SK-N-SH (cell line): ENCODE measurements around the gene C1orf159. TPM values are rescaled to one million over a fixed set of nuclear protein-coding genes. Genes with fewer than 3 reads are reported as not detected.
"Not testable (repeated sequence)": the region's sequence is repeated elsewhere in the genome, so short reads cannot be mapped to it uniquely, and the experiment has no call there.

Experiments used
- CTCF ChIA-PET: fragments of 300-600, 350-600 bp; formaldehyde crosslinking; extraction: SDS; loops from one replicate; lab custom pipeline; 2021; lab: Yijun Ruan, JAX
- POLR2A ChIA-PET: fragments of 350-600 bp; sonication (Branson Sonifier 250); formaldehyde crosslinking; extraction: SDS; loops from one replicate; lab custom pipeline; 2020; ENCODE audit warnings: antibody characterized with exemption, inconsistent platforms; lab: Yijun Ruan, JAX
- DNase-seq: peaks from one replicate; pipeline ENCODE4 v3.0.0; 2012
- H2AFZ ChIP-seq: fragments of 200-600 bp; sonication (generic); 2 replicates; pipeline ENCODE4 v1.8.1; 2016; ENCODE audit warnings: antibody characterized with exemption, mild to moderate bottlenecking, low read depth
- H3F3A ChIP-seq: fragments of 200-600 bp; sonication (generic); replicated peaks from 2 replicates; pipeline ENCODE3; 2016; ENCODE audit warnings: antibody characterized with exemption, mild to moderate bottlenecking; ENCODE audit not compliant: insufficient read depth
- H3K27ac ChIP-seq, 2 experiments: fragments of 200-500 bp in 1 of 2; fragments of 200-600 bp in 1 of 2; sonication (Bioruptor generic) in 1 of 2; sonication (generic), shearing (Covaris generic) in 1 of 2; 2 replicates each; pipeline versions ENCODE4 v1.5.1 to v1.6.1; 2014 to 2016; ENCODE audit warnings: low read depth in 2 of 2, inconsistent platforms in 1 of 2, low read length in 1 of 2, mild to moderate bottlenecking in 1 of 2, mixed read lengths in 1 of 2
- H3K27me3 ChIP-seq: fragments of 200-600 bp; sonication (generic), shearing (Covaris generic); 2 replicates; pipeline ENCODE4 v1.6.1; 2016; ENCODE audit warnings: mixed run types; ENCODE audit not compliant: insufficient read depth
- H3K36me3 ChIP-seq, 2 experiments: fragments of 200-500 bp in 1 of 2; fragments of 200-600 bp in 1 of 2; sonication (Bioruptor generic) in 1 of 2; sonication (generic) in 1 of 2; replicated peaks in 1 of 2; 2 replicates each; pipeline versions ENCODE3 to v1.5.1; 2014 to 2016; ENCODE audit warnings: low read length in 1 of 2, mild to moderate bottlenecking in 1 of 2; ENCODE audit not compliant: insufficient read depth in 2 of 2, control insufficient read depth in 1 of 2
- H3K4me1 ChIP-seq, 2 experiments: fragments of 200-500 bp in 1 of 2; fragments of 200-600 bp in 1 of 2; sonication (Bioruptor generic) in 1 of 2; sonication (generic), shearing (Covaris generic) in 1 of 2; 2 replicates each; pipeline versions ENCODE4 v1.5.1 to v1.6.1; 2014 to 2016; ENCODE audit warnings: low read depth in 1 of 2, low read length in 1 of 2, mixed run types in 1 of 2; ENCODE audit not compliant: insufficient read depth in 2 of 2, control insufficient read depth in 1 of 2
- H3K4me2 ChIP-seq: fragments of 200-600 bp; sonication (generic), shearing (Covaris generic); 2 replicates; pipeline ENCODE4 v1.6.1; 2017; ENCODE audit warnings: mixed run types
- H3K4me3 ChIP-seq, 2 experiments: fragments of 200-500 bp in 1 of 2; fragments of 200-600 bp in 1 of 2; sonication (Bioruptor generic) in 1 of 2; sonication (generic), shearing (Covaris generic) in 1 of 2; 2 replicates each; pipeline versions ENCODE4 v1.5.1 to v1.8.1; 2014 to 2016; ENCODE audit warnings: low read depth in 2 of 2, inconsistent platforms in 1 of 2, low read length in 1 of 2, mild to moderate bottlenecking in 1 of 2, mixed read lengths in 1 of 2, moderate library complexity in 1 of 2
- H3K79me2 ChIP-seq: fragments of 200-600 bp; sonication (generic); 2 replicates; pipeline ENCODE4 v1.8.1; 2017; ENCODE audit warnings: mild to moderate bottlenecking; ENCODE audit not compliant: insufficient read depth
- H3K9ac ChIP-seq: fragments of 200-600 bp; sonication (generic); 2 replicates; pipeline ENCODE4 v1.6.1; 2017; ENCODE audit warnings: mixed run types
- H3K9me2 ChIP-seq: fragments of 200-600 bp; sonication (generic); 2 replicates; pipeline ENCODE4 v1.6.1; 2017; ENCODE audit warnings: mixed run types
- H3K9me3 ChIP-seq: fragments of 200-600 bp; sonication (generic); 2 replicates; pipeline ENCODE4 v1.6.1; 2017; ENCODE audit warnings: mixed run types, mild to moderate bottlenecking, moderate library complexity
- H4K20me1 ChIP-seq: fragments of 200-600 bp; sonication (generic); 2 replicates; pipeline ENCODE4 v1.6.1; 2017; ENCODE audit warnings: mild to moderate bottlenecking, mixed run types; ENCODE audit not compliant: insufficient read depth
- FOSL2 ChIP-seq: IDR thresholded peaks from 2 replicates; pipeline ENCODE4 v1.4.0; 2012; ENCODE audit warnings: low read depth, mild to moderate bottlenecking, moderate library complexity, borderline replicate concordance
- FOXJ3 ChIP-seq: sonication (generic); formaldehyde crosslinking; IDR thresholded peaks from 2 replicates; pipeline ENCODE4 v1.5.1; 2020; ENCODE audit warnings: mild to moderate bottlenecking, missing genetic modification reagents
- GATA2 ChIP-seq: sonication (generic); formaldehyde crosslinking; IDR thresholded peaks from 2 replicates; pipeline ENCODE4 v1.5.0; 2020; ENCODE audit warnings: mild to moderate bottlenecking, missing genetic modification reagents
- MEF2A ChIP-seq: IDR thresholded peaks from 2 replicates; pipeline ENCODE4 v1.4.0; 2012; ENCODE audit warnings: low read depth, borderline replicate concordance
- MXI1 ChIP-seq: IDR thresholded peaks from 2 replicates; pipeline ENCODE4 v1.6.1; 2012; ENCODE audit warnings: mild to moderate bottlenecking, low read depth, low read length, improper control_type of control experiment
- NFIC ChIP-seq: IDR thresholded peaks from 2 replicates; pipeline ENCODE4 v1.4.0; 2012; ENCODE audit warnings: borderline replicate concordance
- TCF12 ChIP-seq: IDR thresholded peaks from 2 replicates; pipeline ENCODE4 v1.4.0; 2012
- WGBS: methylation state at CpG from one replicate; pipeline ENCODE4 v1.1.6; 2017; ENCODE audit warnings: low lambda C conversion rate; 5-methylcytosine and 5-hydroxymethylcytosine counted together
- polyA plus RNA-seq, 3 experiments: library from polyadenylated mRNA; depleted of rRNA; stranded (reverse); fragments of >200 nt; gene quantifications; 2 replicates each; pipeline ENCODE4 v1.2.3, GENCODE V29; 2012
- TF ChIP-seq, protein P1 (sequence below): IDR thresholded peaks from 2 replicates; pipeline ENCODE4; 2012
- TF ChIP-seq, protein P2 (sequence below): IDR thresholded peaks from 2 replicates; pipeline ENCODE4 v1.6.1; 2012; ENCODE audit warnings: mild to moderate bottlenecking, low read depth, low read length, moderate library complexity

Gene C1orf159
- polyA plus RNA-seq, 1 of the 3 experiments (the other 2 are of a cell fraction), result 10.2 TPM

DNA sequence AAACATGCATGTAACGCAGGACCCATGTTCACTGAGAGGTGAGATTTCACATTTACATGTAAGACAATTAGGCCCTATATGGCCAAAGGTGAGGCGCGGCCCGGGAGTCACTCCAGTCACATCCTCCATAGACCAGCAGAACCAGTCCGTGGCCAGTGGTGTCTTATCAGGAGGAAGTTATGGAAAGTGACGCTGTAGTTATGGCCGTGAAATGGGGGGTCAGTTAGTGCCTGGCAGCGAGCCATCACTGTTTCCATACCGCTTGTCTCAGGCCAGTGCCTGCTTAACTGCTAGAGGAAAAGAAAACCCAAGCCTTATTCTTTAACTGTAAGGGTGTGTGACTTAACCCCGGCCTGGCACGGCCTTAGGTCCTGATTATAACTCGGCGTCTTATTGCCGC is 6.1 kb downstream of the C1orf159 start:
- Histone ChIP-seq H3K4me2 (no peak overlapping the region), H4K20me1 (no peaks in the 10 kb centered on the region), H3K9me2 (no peaks in the 10 kb centered on the region), H3K79me2 (peaks cover 24% of the 10 kb centered on the region), H3K27me3 (no peaks in the 10 kb centered on the region), H3K9me3 (no peaks in the 10 kb centered on the region), H2AFZ (no peak overlapping the region), H3F3A (no peaks in the 10 kb centered on the region), H3K4me3 (no peak overlapping the region), H3K9ac (no peak overlapping the region), H3K27ac (no peak overlapping the region), H3K36me3 (no peaks in the 10 kb centered on the region), H3K4me1 (peaks cover 0 to 3% of the 10 kb centered on the region in 2 experiments; a peak in 1 of 4 replicates)
- WGBS, result 93% methylated on average over 14 of the region's 14 CpGs
- ChIA-PET POLR2A (no interaction called here), CTCF (no interaction called here)
- DNase-seq, result no peak
- TF ChIP-seq MEF2A (no peak), FOXJ3 (CRISPR knock-in tag) (no peak)

DNA sequence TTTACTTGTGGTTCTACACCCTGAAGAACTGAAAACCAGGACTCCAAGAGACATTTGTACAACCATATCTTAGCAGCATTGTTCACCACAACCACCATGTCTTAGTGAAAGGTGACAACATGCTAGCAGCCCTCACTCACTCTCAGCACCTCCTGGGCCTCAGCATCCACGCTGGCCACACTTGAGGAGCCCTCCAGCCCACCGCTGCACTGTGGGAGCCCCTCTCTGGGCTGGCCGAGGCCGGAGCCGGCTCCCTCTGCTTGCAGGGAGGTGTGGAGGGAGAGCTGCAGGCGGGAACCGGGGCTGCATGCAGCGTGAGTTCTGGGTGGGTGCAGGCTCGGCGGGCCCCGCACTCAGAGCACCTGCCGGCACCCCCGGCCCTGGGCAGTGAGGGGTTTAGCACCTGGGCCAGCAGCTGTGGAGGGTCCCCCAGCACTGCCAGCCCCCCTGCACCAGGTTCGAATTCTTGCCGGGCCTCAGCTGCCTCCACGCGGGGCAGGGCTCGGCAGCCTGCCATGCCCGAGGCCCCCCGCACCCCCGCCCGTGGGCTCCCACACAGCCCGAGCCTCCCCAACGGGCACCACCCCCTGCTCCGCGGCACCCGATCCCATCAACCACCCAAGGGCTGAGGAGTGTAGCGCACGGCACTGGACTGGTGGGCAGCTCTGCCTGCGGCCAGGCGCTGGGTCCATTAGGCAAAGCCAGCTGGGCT is 9.2 kb downstream of the C1orf159 start:
- Histone ChIP-seq H3K36me3 (no peaks in the 10 kb centered on the region), H3K27ac (no peak overlapping the region), H3K9me2 (no peaks in the 10 kb centered on the region), H3K27me3 (no peaks in the 10 kb centered on the region), H3K4me3 (no peak overlapping the region), H3K79me2 (peaks cover 24% of the 10 kb centered on the region), H3K4me2 (no peak overlapping the region), H3K4me1 (no peaks in the 10 kb centered on the region), H2AFZ (no peak overlapping the region), H3K9me3 (no peaks in the 10 kb centered on the region), H4K20me1 (no peaks in the 10 kb centered on the region), H3F3A (no peaks in the 10 kb centered on the region), H3K9ac (no peak overlapping the region)
- ChIA-PET CTCF (interaction anchor here (1.2 kb wide), 1 partner anchor 16 kb away, joined by 4 read pairs; no protein-coding TSS in a partner anchor), POLR2A (no interaction called here)
- WGBS, result 67% methylated on average over 1 of the region's 31 CpGs
- no peak for DNase-seq
- TF ChIP-seq TCF12, result no peak
- TF ChIP-seq MXI1, result no peak
- TF ChIP-seq GATA2 (CRISPR knock-in tag), result no peak
- TF ChIP-seq FOSL2, result no peak
- TF ChIP-seq, protein P1, sequence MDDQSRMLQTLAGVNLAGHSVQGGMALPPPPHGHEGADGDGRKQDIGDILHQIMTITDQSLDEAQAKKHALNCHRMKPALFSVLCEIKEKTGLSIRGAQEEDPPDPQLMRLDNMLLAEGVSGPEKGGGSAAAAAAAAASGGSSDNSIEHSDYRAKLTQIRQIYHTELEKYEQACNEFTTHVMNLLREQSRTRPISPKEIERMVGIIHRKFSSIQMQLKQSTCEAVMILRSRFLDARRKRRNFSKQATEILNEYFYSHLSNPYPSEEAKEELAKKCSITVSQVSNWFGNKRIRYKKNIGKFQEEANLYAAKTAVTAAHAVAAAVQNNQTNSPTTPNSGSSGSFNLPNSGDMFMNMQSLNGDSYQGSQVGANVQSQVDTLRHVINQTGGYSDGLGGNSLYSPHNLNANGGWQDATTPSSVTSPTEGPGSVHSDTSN, result no peak
- TF ChIP-seq NFIC, result no peak
- TF ChIP-seq, protein P2, sequence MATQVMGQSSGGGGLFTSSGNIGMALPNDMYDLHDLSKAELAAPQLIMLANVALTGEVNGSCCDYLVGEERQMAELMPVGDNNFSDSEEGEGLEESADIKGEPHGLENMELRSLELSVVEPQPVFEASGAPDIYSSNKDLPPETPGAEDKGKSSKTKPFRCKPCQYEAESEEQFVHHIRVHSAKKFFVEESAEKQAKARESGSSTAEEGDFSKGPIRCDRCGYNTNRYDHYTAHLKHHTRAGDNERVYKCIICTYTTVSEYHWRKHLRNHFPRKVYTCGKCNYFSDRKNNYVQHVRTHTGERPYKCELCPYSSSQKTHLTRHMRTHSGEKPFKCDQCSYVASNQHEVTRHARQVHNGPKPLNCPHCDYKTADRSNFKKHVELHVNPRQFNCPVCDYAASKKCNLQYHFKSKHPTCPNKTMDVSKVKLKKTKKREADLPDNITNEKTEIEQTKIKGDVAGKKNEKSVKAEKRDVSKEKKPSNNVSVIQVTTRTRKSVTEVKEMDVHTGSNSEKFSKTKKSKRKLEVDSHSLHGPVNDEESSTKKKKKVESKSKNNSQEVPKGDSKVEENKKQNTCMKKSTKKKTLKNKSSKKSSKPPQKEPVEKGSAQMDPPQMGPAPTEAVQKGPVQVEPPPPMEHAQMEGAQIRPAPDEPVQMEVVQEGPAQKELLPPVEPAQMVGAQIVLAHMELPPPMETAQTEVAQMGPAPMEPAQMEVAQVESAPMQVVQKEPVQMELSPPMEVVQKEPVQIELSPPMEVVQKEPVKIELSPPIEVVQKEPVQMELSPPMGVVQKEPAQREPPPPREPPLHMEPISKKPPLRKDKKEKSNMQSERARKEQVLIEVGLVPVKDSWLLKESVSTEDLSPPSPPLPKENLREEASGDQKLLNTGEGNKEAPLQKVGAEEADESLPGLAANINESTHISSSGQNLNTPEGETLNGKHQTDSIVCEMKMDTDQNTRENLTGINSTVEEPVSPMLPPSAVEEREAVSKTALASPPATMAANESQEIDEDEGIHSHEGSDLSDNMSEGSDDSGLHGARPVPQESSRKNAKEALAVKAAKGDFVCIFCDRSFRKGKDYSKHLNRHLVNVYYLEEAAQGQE, result no peak

DNA sequence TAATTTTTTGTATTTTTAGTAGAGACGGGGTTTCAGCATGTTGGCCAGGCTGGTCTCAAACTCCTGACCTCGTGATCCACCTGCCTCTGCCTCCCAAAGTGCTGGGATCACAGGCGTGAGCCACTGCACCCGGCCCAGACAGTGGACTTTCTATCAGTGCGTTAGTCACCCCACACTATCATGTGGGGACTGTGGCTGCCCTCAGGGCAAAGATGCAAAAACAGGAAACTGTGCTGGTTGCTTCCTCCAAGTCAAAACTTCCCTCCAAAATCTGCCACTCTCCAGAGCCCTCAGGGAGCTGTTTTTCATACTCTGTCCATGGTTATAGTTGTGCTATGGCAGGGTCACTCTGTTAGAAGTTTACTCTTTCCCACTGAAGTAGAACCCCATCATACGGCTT is 11.7 kb downstream of the C1orf159 start:
- peaks cover 14% of the 10 kb centered on the region; the same call in 1 of the 2 replicates for H3K79me2 ChIP-seq
- CTCF ChIA-PET, H3F3A ChIP-seq, H3K9me3 ChIP-seq, H3K27me3 ChIP-seq, H3K4me3 ChIP-seq, H4K20me1 ChIP-seq, H3K4me2 ChIP-seq, H3K36me3 ChIP-seq, H3K4me1 ChIP-seq, POLR2A ChIA-PET, H2AFZ ChIP-seq, DNase-seq, H3K27ac ChIP-seq, H3K9me2 ChIP-seq, H3K9ac ChIP-seq: not testable (repeated sequence)
- 94% methylated on average over 4 of the region's 6 CpGs for WGBS
